Left colon (tissue), 2 donors: Measurements from ENCODE around the gene MBD5. TPM values are rescaled to one million over a fixed set of nuclear protein-coding genes. Genes with fewer than 3 reads are reported as not detected.
A peak's percentile ranks its signal among the peaks of the same experiment; 100 is the strongest.

Experiments used
- ATAC-seq: fragments of 200-7000 bp; cut with Tn5 transposase; one replicate; pipeline ENCODE4 v1.9.1; 2020; ENCODE audit warnings: mild to moderate bottlenecking, moderate library complexity
- DNase-seq, 2 donors: peaks; one replicate each; pipeline ENCODE4 v3.0.0-alpha.2; 2020
- intact Hi-C, 2 donors: fragments of 100-400 bp; cut with DNase I in 1 of 2; cut with micrococcal nuclease in 1 of 2; formaldehyde crosslinking; loops; one replicate each; pipeline versions ENCODE4 v1.11.2 to v1.14.0; 2022; cut with DNase I, micrococcal nuclease
- total RNA-seq, 2 donors: library from RNA; stranded (reverse); fragmentation: NEBNext Ultra II Directional; extraction: Animal tissue kit (Norgen Biotek cat#: 25700); gene quantifications; one replicate each; pipeline ENCODE4 v1.2.1, GENCODE V29; 2021
- donor health status: DM: no; HTN: no; CAD: no.
- donor health status: DM: yes; HTN: yes; CAD: no.

Gene MBD5
- total RNA-seq, 2 donors from 2014 or later = 29.8 to 34.4 TPM

GRCh38 chr2:148484066-148484465 lies 463.2 kb downstream of the MBD5 start:
- no peak for DNase-seq
- no peak for ATAC-seq
- intact Hi-C loops = no loop called here

GRCh38 chr2:148486655-148487054 lies 465.8 kb downstream of the MBD5 start:
- no peak for ATAC-seq
- intact Hi-C loops = no loop called here
- DNase-seq = no peak

DNA sequence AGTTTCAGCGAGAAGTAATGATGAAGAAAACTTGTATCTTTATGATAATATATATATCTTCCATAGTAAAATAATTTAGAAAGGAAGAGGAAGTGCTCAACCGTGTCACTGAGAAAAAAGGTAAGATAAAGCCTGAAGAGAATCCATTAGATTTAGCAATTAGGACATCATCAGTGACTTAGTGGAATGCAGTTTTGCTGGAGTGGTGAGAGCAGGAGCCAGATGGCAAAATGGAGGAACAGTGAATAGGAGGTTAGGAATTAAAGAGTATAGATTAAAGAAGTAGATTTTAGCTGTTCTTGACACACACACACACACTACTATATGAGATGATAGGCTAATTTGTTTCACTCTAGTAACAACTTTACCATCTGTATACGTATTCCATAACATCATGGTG lies 466.5 kb downstream of the MBD5 start:
- ATAC-seq (no peak), DNase-seq (no peak)
- intact Hi-C loops = no loop called here

DNA sequence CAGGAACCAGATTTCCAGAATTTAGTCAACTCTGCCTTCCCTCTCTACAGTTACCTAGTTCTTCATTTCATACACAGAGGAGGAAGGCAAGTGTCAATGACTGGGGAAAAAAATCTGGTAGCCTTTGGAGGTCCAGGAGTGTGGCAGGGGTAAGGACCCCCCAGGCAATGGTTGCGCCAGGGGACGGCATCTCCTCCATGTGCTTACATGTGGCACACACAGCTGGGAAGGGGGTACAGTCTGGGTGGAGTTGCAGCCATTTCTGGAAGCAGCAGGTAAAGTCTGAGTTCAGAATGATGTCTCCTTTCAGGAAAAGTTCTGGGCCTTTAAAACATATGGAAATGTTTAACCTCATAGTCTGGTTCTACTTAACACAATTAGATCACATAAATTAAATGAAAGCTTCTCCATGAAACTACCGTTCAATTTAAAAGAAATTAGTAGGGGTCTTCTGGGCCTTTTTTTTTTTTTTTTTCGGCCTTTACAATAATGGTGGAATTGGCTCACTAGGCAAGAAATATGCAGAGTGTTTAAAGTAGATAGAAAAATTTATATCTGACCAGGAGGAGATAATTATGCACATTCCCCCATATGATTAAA lies 470.0 kb downstream of the MBD5 start:
- intact Hi-C loops = no loop called here
- ATAC-seq (no peak), DNase-seq (no peak)

DNA sequence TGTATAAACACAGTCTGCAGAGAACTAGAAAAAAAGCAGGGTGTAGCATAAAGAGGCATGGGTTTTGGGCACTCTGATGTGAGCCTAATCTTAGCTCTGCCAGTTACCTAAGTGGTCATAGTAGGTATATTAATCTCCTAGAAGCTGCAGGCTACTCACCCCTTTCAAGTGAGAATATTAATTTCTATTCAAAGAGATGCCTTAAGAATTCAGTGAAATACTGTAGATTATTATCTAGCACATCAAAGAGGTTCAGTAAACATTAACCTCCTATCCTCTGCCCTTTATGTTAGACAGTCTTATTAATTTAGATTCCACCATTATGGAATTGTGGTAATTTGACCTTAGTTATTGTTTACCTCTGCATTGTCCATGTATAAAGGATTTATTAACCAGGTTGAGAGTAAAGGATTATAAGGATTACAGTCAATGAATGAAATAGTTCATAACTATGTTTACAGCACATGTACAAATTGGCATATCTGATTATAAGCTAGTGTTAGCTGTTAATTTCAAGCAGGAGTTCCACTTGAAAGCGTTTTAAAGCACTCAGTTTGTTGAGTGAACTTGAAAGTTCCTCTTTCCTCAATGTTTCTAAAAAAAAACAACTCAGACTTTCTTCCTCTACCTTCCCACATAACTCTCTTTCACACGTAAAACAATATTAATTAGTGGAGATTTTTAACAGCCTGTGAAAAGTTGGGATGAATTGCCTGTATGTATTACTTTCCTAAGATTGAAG lies 473.1 kb downstream of the MBD5 start:
- ATAC-seq (no peak), DNase-seq (no peak)
- intact Hi-C loops = no loop called here

- intact Hi-C loops = no loop called here
- ATAC-seq = no peak
Observed at GRCh38 chr2:148495586-148495985, 474.7 kb downstream of the MBD5 start.

GRCh38 chr2:148501545-148501944 lies 480.7 kb downstream of the MBD5 start:
- peak; percentile 89 for ATAC-seq
- intact Hi-C loops = loop anchor here in 1 of 2 donors (10.0 kb wide), 1 partner anchor 517 kb away; no protein-coding TSS in a partner anchor
- DNase-seq = no peak

More at GRCh38 chr2:148495586-148495985, 474.7 kb downstream of the MBD5 start:
- no peak for DNase-seq

DNA sequence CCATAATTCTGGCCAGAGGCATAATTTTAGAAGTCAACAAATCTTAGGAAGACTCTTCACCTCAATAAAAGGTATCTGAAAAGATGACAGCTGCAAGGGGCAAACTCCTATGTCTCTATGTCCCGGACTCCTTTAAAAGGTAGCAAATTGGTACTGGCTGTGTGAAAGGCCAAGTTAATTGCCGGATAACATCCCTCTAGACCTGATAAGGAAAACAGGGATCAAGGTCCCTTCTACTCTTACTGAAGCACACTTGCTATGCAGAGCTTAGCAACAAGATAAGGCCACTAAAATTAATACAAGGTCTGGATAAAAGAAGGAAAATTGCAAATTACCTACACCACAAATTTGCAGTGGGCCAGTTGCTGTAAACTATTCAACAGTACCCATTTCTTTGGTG lies 482.6 kb downstream of the MBD5 start:
- intact Hi-C loops = loop anchor here in 1 of 2 donors (10.0 kb wide), 1 partner anchor 519 kb away; no protein-coding TSS in a partner anchor
- ATAC-seq (peak; percentile 91), DNase-seq (no peak)

- DNase-seq (no peak), ATAC-seq (no peak)
- intact Hi-C loops = loop anchor here in 1 of 2 donors (5.0 to 10.0 kb wide), 2 partner anchors 523 to 571 kb away; no protein-coding TSS in a partner anchor
Observed at GRCh38 chr2:148507970-148508369, 487.1 kb downstream of the MBD5 start.

DNA sequence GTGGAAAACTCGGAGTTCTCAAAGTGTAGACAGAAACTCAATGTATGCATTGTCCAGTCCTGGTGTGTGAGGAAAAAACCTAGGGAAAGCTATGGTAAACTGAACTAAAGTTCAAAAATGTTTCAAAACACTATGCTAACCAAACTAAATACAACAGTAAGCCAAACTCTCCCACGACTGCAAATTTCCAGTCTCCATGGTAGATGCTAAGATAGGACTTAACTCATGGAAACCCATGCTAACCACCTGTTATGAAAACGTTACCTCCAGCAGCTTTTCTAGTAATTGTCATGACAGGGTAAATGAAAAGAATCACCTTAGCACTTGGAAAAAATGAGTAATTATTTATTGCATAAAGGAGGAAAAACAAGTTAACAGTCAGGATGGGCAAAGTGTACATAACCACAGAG lies 488.0 kb downstream of the MBD5 start:
- intact Hi-C loops = loop anchor here in 1 of 2 donors (5.0 to 10.0 kb wide), 2 partner anchors 524 to 572 kb away; no protein-coding TSS in a partner anchor
- ATAC-seq (no peak), DNase-seq (no peak)

GRCh38 chr2:148509288-148509902 lies 488.5 kb downstream of the MBD5 start:
- intact Hi-C loops = loop anchor here in 1 of 2 donors (5.0 to 10.0 kb wide), 2 partner anchors 525 to 572 kb away; no protein-coding TSS in a partner anchor
- peak; percentile 71 to 87 for DNase-seq
- ATAC-seq = peak; percentile 100

DNA sequence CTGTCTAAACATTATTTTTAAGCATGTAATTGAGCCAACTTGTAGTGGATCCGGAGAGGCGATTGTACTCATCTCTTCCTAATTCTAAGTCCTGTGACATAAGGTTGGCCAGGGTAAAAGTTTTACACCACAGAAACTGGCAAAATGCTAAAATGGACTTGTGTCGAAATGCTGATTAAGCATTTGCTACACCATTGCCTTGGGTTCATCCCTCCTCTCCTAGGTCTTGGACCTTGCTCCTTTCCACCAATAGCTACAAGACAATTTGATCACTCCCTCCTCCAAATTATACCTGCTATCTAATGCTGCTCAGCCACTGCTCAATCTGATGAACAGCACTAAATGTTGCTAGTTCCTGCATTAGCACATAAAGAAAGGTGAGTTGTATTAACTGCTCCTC lies 491.0 kb downstream of the MBD5 start:
- ATAC-seq (no peak), DNase-seq (no peak)
- intact Hi-C loops = no loop called here

- ATAC-seq (no peak), DNase-seq (no peak)
- intact Hi-C loops = no loop called here
Observed at GRCh38 chr2:148512501-148512900, 491.6 kb downstream of the MBD5 start.

- intact Hi-C loops = no loop called here
- ATAC-seq (no peak), DNase-seq (no peak)
Observed at GRCh38 chr2:148513427-148513826, 492.5 kb downstream of the MBD5 start.

- intact Hi-C loops = no loop called here
- ATAC-seq (peak; percentile 33), DNase-seq (no peak)
Observed at GRCh38 chr2:148515120-148515519, 494.2 kb downstream of the MBD5 start.

GRCh38 chr2:148515976-148516375 lies 495.1 kb downstream of the MBD5 start:
- ATAC-seq (no peak), DNase-seq (no peak)
- intact Hi-C loops = no loop called here

DNA sequence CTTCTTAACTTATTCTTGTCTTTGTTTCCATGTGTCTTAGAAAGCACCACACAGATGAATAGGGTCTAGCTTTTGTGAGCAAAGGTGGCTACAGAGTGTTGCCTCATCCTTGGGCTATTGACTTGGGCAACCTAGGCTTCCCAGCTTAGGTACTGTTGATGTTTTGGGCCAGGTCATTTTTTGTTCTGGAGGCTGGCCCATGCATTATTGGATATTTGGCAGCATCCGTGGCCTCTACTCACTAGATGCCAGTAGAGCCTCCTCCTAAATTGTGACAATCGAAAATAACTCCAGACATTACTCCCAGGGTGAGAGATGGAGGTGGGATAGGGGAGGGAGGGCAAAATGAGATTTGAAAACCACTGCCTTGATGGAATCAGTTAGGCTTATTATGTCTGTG lies 496.4 kb downstream of the MBD5 start:
- intact Hi-C loops = no loop called here
- ATAC-seq = no peak
- DNase-seq = no peak

- no peak for ATAC-seq
- no peak for DNase-seq
- intact Hi-C loops = no loop called here
Observed at GRCh38 chr2:148517822-148518221, 496.9 kb downstream of the MBD5 start.

GRCh38 chr2:148519013-148519412 lies 498.1 kb downstream of the MBD5 start:
- DNase-seq = no peak
- intact Hi-C loops = no loop called here
- no peak for ATAC-seq

GRCh38 chr2:148521181-148521580 lies 500.3 kb downstream of the MBD5 start:
- DNase-seq (no peak), ATAC-seq (no peak)
- intact Hi-C loops = no loop called here
